Ishikawa (cell line): ENCODE data around the gene GAPVD1.

Source experiments
- CEBPB ChIP-seq: IDR thresholded peaks from 2 replicates; pipeline ENCODE4 v1.6.1; 2012
- CREB1 ChIP-seq: IDR thresholded peaks from 2 replicates; pipeline ENCODE4 v1.6.1; 2012; ENCODE audit warnings: low read depth
- EGR1 ChIP-seq: IDR thresholded peaks from 2 replicates; pipeline ENCODE4 v1.6.1; 2012
- EP300 ChIP-seq: IDR thresholded peaks from 2 replicates; pipeline ENCODE4 v1.6.1; 2012; ENCODE audit warnings: borderline replicate concordance
- FOXM1 ChIP-seq: IDR thresholded peaks from 2 replicates; pipeline ENCODE4 v1.6.1; 2012; ENCODE audit warnings: low read depth, borderline replicate concordance
- NFIC ChIP-seq: IDR thresholded peaks from 2 replicates; pipeline ENCODE4 v1.6.1; 2012
- RAD21 ChIP-seq: IDR thresholded peaks from 2 replicates; pipeline ENCODE4 v1.6.1; 2012; ENCODE audit warnings: low read depth
- TAF1 ChIP-seq: IDR thresholded peaks from 2 replicates; pipeline ENCODE4 v1.6.1; 2012; ENCODE audit warnings: low read depth, mild to moderate bottlenecking
- TCF12 ChIP-seq: IDR thresholded peaks from 2 replicates; pipeline ENCODE4 v1.6.1; 2012; ENCODE audit warnings: low read depth
- TEAD4 ChIP-seq: IDR thresholded peaks from 2 replicates; pipeline ENCODE4 v1.6.1; 2012
- YY1 ChIP-seq: IDR thresholded peaks from 2 replicates; pipeline ENCODE4 v1.6.1; 2012; ENCODE audit warnings: low read depth
- ZBTB7A ChIP-seq: IDR thresholded peaks from 2 replicates; pipeline ENCODE4 v1.6.1; 2012; ENCODE audit warnings: low read depth
- TF ChIP-seq, protein P1 (sequence below): IDR thresholded peaks from 2 replicates; pipeline ENCODE4 v1.6.1; 2012
- TF ChIP-seq, protein P2 (sequence below): IDR thresholded peaks from 2 replicates; pipeline ENCODE4 v1.6.1; 2012
- TF ChIP-seq, protein P3 (sequence below): IDR thresholded peaks from 2 replicates; pipeline ENCODE4 v1.6.1; 2012; ENCODE audit warnings: low read depth, mild to moderate bottlenecking

Gene GAPVD1

DNA sequence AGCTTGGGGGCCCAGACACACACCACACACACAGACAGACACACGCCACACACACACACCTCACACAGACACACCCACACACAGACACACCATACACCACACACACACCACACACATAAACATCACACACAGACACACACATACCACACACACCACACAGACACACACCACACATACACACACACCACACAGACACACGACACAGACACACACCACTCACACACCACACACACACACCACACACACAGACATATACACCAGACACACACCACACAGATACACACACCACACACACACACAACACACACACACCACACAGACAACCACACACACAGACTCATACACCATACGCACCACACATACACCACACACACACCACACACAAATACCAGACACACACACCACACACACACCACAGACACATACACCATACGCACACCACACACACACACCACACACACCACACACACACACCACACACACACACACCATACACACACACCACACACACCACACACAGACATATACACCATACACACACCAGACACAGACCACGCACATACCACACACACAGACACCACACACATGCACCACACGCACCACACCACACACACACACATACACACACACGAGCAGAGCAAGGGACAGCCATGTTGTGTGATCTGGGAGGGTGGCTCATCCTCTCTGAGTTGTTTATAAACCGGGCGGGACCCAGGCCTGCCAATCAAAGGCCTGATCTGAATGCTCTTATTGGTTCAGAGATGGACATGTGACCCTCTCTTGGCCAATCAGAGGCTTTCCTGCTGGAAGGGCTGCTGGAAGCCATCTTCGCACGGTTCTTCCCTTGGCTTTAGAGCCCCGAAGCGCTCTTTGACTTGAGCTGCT lies 148.3 kb downstream of the GAPVD1 start:
- TF ChIP-seq, protein P1, sequence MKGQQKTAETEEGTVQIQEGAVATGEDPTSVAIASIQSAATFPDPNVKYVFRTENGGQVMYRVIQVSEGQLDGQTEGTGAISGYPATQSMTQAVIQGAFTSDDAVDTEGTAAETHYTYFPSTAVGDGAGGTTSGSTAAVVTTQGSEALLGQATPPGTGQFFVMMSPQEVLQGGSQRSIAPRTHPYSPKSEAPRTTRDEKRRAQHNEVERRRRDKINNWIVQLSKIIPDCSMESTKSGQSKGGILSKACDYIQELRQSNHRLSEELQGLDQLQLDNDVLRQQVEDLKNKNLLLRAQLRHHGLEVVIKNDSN = peak; percentile 94
- TF ChIP-seq FOXM1 = no peak
- no peak for TF ChIP-seq NFIC

DNA sequence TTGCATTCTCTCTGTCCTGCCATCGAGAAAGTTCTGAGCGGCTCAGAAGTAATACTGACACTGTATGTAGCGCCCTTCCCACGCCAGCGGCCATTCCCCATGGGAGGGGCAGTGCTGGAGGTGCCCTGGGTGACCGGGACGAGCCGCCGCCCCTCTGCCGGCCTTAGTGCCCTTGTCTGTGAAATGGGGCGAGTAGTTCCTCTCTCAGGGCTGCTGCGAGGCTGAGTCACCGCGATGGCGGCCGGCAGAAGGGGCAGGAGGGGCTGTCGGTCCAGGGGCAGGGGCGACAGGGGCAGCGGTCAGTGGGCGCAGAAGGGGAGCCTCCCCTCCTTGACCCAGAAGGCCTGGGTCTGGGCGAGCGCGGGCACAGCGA lies 148.9 kb downstream of the GAPVD1 start:
- TF ChIP-seq EP300 (no peak), YY1 (no peak; the same call in 1 of the 2 replicates), FOXM1 (no peak), NFIC (no peak), EGR1 (no peak), CREB1 (no peak), TAF1 (no peak), ZBTB7A (no peak), RAD21 (no peak)

DNA sequence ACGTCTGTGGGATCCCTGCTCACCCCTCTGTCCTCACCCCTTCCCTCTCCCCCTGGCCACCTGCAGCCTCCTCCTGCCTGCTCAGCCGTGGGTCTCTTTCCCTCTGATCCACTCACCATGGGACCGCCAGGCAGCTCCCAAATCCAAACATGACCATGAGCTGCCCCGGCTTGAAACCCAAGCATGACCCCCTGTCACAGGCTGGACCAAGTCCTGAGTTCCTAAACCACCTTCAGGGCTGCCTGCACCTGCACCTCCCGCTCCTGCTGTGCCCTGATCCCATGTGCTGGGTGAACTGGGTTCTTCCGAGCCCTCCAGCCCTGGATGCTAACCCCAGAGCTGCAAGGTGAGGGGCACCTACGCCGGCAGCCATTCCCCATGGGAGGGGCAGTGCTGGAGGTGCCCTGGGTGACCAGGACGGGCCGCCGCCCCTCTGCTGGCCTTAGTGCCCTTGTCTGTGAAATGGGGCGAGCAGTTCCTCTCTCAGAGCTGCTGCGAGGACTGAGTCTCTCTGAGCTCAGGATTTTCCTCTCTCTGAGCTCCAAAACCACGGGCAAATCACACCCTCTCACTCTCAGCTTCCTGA lies 149.6 kb downstream of the GAPVD1 start:
- no peak for TF ChIP-seq TEAD4
- TF ChIP-seq, protein P2, sequence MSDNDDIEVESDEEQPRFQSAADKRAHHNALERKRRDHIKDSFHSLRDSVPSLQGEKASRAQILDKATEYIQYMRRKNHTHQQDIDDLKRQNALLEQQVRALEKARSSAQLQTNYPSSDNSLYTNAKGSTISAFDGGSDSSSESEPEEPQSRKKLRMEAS = no peak
- TF ChIP-seq, protein P1 = no peak
- TF ChIP-seq TAF1 = no peak
- no peak for TF ChIP-seq ZBTB7A
- TF ChIP-seq, protein P3, sequence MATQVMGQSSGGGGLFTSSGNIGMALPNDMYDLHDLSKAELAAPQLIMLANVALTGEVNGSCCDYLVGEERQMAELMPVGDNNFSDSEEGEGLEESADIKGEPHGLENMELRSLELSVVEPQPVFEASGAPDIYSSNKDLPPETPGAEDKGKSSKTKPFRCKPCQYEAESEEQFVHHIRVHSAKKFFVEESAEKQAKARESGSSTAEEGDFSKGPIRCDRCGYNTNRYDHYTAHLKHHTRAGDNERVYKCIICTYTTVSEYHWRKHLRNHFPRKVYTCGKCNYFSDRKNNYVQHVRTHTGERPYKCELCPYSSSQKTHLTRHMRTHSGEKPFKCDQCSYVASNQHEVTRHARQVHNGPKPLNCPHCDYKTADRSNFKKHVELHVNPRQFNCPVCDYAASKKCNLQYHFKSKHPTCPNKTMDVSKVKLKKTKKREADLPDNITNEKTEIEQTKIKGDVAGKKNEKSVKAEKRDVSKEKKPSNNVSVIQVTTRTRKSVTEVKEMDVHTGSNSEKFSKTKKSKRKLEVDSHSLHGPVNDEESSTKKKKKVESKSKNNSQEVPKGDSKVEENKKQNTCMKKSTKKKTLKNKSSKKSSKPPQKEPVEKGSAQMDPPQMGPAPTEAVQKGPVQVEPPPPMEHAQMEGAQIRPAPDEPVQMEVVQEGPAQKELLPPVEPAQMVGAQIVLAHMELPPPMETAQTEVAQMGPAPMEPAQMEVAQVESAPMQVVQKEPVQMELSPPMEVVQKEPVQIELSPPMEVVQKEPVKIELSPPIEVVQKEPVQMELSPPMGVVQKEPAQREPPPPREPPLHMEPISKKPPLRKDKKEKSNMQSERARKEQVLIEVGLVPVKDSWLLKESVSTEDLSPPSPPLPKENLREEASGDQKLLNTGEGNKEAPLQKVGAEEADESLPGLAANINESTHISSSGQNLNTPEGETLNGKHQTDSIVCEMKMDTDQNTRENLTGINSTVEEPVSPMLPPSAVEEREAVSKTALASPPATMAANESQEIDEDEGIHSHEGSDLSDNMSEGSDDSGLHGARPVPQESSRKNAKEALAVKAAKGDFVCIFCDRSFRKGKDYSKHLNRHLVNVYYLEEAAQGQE = no peak
- TF ChIP-seq RAD21 = no peak
- no peak for TF ChIP-seq CREB1
- TF ChIP-seq TCF12 = no peak
- no peak for TF ChIP-seq EGR1
- no peak for TF ChIP-seq CEBPB
- no peak for TF ChIP-seq YY1
- TF ChIP-seq NFIC = no peak
- TF ChIP-seq EP300 = no peak
- no peak for TF ChIP-seq FOXM1

DNA sequence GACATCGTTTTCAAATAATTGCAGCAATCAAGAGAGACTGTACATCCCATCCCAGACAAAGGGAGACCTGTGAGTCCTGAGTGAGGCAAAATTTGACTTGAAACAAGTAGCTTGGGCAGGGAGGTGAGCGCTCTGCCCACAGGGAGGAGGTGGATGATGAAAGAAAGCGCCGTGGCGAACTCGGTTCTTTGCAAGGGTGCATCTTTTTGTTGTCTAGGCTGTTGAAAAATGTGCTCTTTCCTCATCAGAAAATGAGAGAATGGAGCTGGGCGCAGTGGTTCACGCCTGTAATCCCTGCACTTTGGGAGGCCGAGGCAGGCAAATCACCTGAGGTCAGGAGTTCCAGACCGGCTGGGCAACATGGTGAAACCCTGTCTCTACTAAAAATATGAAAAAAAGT lies 150.5 kb downstream of the GAPVD1 start:
- no peak for TF ChIP-seq FOXM1
- no peak for TF ChIP-seq RAD21
- TF ChIP-seq ZBTB7A = no peak
- TF ChIP-seq, protein P1 = no peak
- TF ChIP-seq YY1 = no peak
- no peak for TF ChIP-seq CEBPB
- TF ChIP-seq, protein P2 = no peak
- TF ChIP-seq EP300 = no peak
- TF ChIP-seq, protein P3 = no peak
- TF ChIP-seq CREB1 = no peak
- TF ChIP-seq EGR1 = no peak
- no peak for TF ChIP-seq NFIC
- no peak for TF ChIP-seq TAF1
- TF ChIP-seq TCF12 = no peak
- TF ChIP-seq TEAD4 = no peak

DNA sequence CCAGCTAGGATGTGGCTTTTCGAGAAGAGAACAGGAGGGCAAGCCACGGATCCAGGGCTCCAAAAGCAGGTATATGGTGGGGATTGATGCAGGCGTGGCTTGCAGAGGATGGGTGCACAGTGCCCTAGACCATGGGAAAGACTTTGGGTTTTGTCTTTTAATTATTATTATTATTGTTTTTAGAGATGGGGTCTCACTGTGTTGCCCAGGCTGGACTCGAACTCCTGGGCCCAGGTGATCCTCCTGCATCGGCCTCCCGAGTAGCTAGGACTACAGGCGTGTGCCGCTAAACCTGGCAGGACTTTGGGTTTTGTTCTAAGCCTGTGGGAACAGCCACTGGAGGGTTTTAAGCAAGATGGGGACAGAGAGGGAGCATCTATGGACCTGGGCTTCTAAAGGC lies 152.0 kb downstream of the GAPVD1 start:
- no peak for TF ChIP-seq ZBTB7A
- no peak for TF ChIP-seq TAF1
- TF ChIP-seq CREB1 = no peak
- no peak for TF ChIP-seq TCF12
